Measurements from ENCODE around the gene RPL23. TPM values are rescaled to one million over a fixed set of nuclear protein-coding genes. Genes with fewer than 3 reads are reported as not detected.

Gene RPL23
- polyA plus RNA-seq, 1 of the 3 experiments (the other 2 are of a cell fraction) = 2,658 TPM

GRCh38 chr17:38809828-38810227, 43.7 kb downstream of the RPL23 start:
- Histone ChIP-seq H3K36me3 (replicated peaks in 1 of 2; ENCODE audit: control insufficient read depth in 1 of 2, insufficient read depth in 2 of 2, low read length in 1 of 2) (peaks cover 34 to 64% of the 10 kb centered on the region in 2 experiments), H3K9ac (no peak overlapping the region), H4K20me1 (ENCODE audit: insufficient read depth) (no peaks in the 10 kb centered on the region), H3K9me3 (no peaks in the 10 kb centered on the region), H3K79me2 (ENCODE audit: insufficient read depth) (peaks cover 7% of the 10 kb centered on the region; the same call in 1 of the 2 replicates), H3K4me3 (ENCODE audit: low read depth in 2 of 2, low read length in 1 of 2) (no peak overlapping the region), H3F3A (replicated peaks; ENCODE audit: insufficient read depth) (no peaks in the 10 kb centered on the region), H3K4me1 (ENCODE audit: control insufficient read depth in 1 of 2, insufficient read depth in 2 of 2, low read depth in 1 of 2, low read length in 1 of 2) (no peaks in the 10 kb centered on the region), H3K27me3 (ENCODE audit: insufficient read depth) (no peaks in the 10 kb centered on the region), H3K9me2 (no peaks in the 10 kb centered on the region), H3K4me2 (no peak overlapping the region), H2AFZ (ENCODE audit: low read depth) (no peak overlapping the region), H3K27ac (ENCODE audit: low read depth in 2 of 2, low read length in 1 of 2) (no peak overlapping the region)
- DNase-seq = no peak
- WGBS (ENCODE audit: low lambda C conversion rate) = 91% methylated on average over 7 of the region's 7 CpGs
- ChIA-PET CTCF (no interaction called here), POLR2A (no interaction called here)
- TF ChIP-seq GATA2 (CRISPR knock-in tag; IDR thresholded peaks at IDR 0.05) (no peak), ZBTB33 (IDR thresholded peaks at IDR 0.05; ENCODE audit: borderline replicate concordance, low read depth) (no peak), EZH2phosphoT487 (IDR thresholded peaks at IDR 0.05; ENCODE audit: borderline replicate concordance, low read depth) (no peak), YY1 (IDR thresholded peaks at IDR 0.05; ENCODE audit: low read depth) (no peak), GABPA (IDR thresholded peaks at IDR 0.05; ENCODE audit: low read depth) (no peak), NFIC (IDR thresholded peaks at IDR 0.05; ENCODE audit: borderline replicate concordance) (no peak), POLR2AphosphoS5 (IDR thresholded peaks at IDR 0.05; ENCODE audit: low read depth, low read length) (no peak), PBX3 (IDR thresholded peaks at IDR 0.05) (no peak), RAD21 (IDR thresholded peaks at IDR 0.05; ENCODE audit: low read length) (no peak), CHD2 (IDR thresholded peaks at IDR 0.05; ENCODE audit: low read length, partially characterized antibody) (no peak), TAF1 (IDR thresholded peaks at IDR 0.05; ENCODE audit: borderline replicate concordance, low read depth, low read length) (no peak), FOXM1 (IDR thresholded peaks at IDR 0.05; ENCODE audit: low read depth) (no peak), MXI1 (IDR thresholded peaks at IDR 0.05; ENCODE audit: low read depth, low read length) (no peak), ELF1 (IDR thresholded peaks at IDR 0.05) (no peak), RFX5 (IDR thresholded peaks at IDR 0.05; ENCODE audit: low read length) (no peak), IRF3 (IDR thresholded peaks at IDR 0.05; ENCODE audit: low read depth, low read length) (no peak)
